K562 (cell line): ENCODE results near the gene ARF1. TPM values are rescaled to one million over a fixed set of nuclear protein-coding genes. Genes with fewer than 3 reads are reported as not detected.

Experiments
- ARID2 ChIP-seq: fragments of 450-650 bp; IDR thresholded peaks from 2 replicates; pipeline ENCODE4 v1.6.1; 2017; ENCODE audit warnings: antibody characterized with exemption, mild to moderate bottlenecking
- ATF1 ChIP-seq, 2 experiments: fragments of 450-650 bp in 1 of 2; IDR thresholded peaks; 2 replicates each; pipeline ENCODE4 v1.6.1; 2016; ENCODE audit warnings: missing compliant biosample characterization in 1 of 2, missing genetic modification characterization in 1 of 2
- C11orf30 ChIP-seq: fragments of 450-650 bp; IDR thresholded peaks from 2 replicates; pipeline ENCODE4 v1.6.1; 2016; ENCODE audit warnings: low read depth, mild to moderate bottlenecking
- DPF2 ChIP-seq: fragments of 450-650 bp; IDR thresholded peaks from 2 replicates; pipeline ENCODE4 v1.6.1; 2016
- GABPB1 ChIP-seq: sonication (generic); formaldehyde crosslinking; IDR thresholded peaks from 2 replicates; pipeline ENCODE4 v1.8.0; 2022; ENCODE audit warnings: mild to moderate bottlenecking, missing genetic modification reagents
- JUN ChIP-seq, 2 experiments: sonication (generic) in 1 of 2; formaldehyde crosslinking in 1 of 2; IDR thresholded peaks; 2 replicates each; pipeline versions ENCODE4 v1.6.1 to v1.8.0; 2012 to 2022; ENCODE audit warnings: borderline replicate concordance in 2 of 2, mild to moderate bottlenecking in 2 of 2, improper control_type of control experiment in 1 of 2, low read depth in 1 of 2, low read length in 1 of 2, missing genetic modification reagents in 1 of 2
- PML ChIP-seq: IDR thresholded peaks from 2 replicates; pipeline ENCODE4 v1.6.1; 2012; ENCODE audit warnings: low read length, inconsistent platforms
- SMARCC2 ChIP-seq: fragments of 450-650 bp; IDR thresholded peaks from 2 replicates; pipeline ENCODE4 v1.6.1; 2017; ENCODE audit warnings: antibody characterized with exemption, moderate library complexity, mild to moderate bottlenecking, low read depth
- SPI1 ChIP-seq: IDR thresholded peaks from 2 replicates; pipeline ENCODE4 v1.6.1; 2011; ENCODE audit warnings: low read depth, low read length, control low read depth, borderline replicate concordance
- TFAM ChIP-seq: fragments of 250-450 bp; sonication (Bioruptor Pico); conservative IDR thresholded peaks from 2 replicates; pipeline ENCODE4 v1.5.0; 2021; ENCODE audit warnings: mild to moderate bottlenecking, moderate library complexity
- ZFX ChIP-seq: sonication (generic); formaldehyde crosslinking; IDR thresholded peaks from 2 replicates; pipeline ENCODE4 v1.8.0; 2022; ENCODE audit warnings: mild to moderate bottlenecking, missing genetic modification reagents, moderate library complexity
- polyA plus RNA-seq, 8 experiments: library from polyadenylated mRNA; depleted of rRNA in 4 of 8; stranded (reverse) in 5 of 8; unstranded in 3 of 8; fragments of >200 nt; fragmentation: Nextera tagmentation in 2 of 8; fragmentation: Illumina TruSeq in 1 of 8; extraction: Ambion mirVana in 2 of 8; extraction: Trizol in 1 of 8; gene quantifications; 2 replicates each; pipeline versions ENCODE4 v1.2.1 to v1.2.3, GENCODE V29; 2011 to 2014; ENCODE audit warnings: inconsistent platforms in 1 of 8, missing spikeins in 1 of 8
- total RNA-seq, 7 experiments: library from RNA; depleted of rRNA in 6 of 7; stranded (reverse); fragments of >200 nt in 6 of 7; fragmentation: Illumina TruSeq in 2 of 7; extraction: Trizol in 2 of 7; gene quantifications; 2 replicates each; pipeline versions ENCODE4 v1.2.1 to v1.2.3, GENCODE V29; 2011 to 2021; ENCODE audit warnings: low replicate concordance in 1 of 7
- TF ChIP-seq, protein P1 (sequence below): sonication (generic); formaldehyde crosslinking; IDR thresholded peaks from 2 replicates; pipeline ENCODE4 v1.8.1; 2023; ENCODE audit warnings: mild to moderate bottlenecking, missing genetic modification reagents
- TF ChIP-seq, protein P2 (sequence below): sonication (generic); formaldehyde crosslinking; IDR thresholded peaks from 2 replicates; pipeline ENCODE4 v1.8.0; 2022; ENCODE audit warnings: mild to moderate bottlenecking, missing genetic modification reagents
- TF ChIP-seq, protein P3 (sequence below): fragments of 450-650 bp; IDR thresholded peaks from 2 replicates; pipeline ENCODE4 v1.6.1; 2017; ENCODE audit warnings: antibody characterized with exemption
- TF ChIP-seq, protein P4 (sequence below): fragments of 450-650 bp; formaldehyde crosslinking; IDR thresholded peaks from 2 replicates; pipeline ENCODE4 v1.4.0; 2020; ENCODE audit warnings: mild to moderate bottlenecking, moderate library complexity
- TF ChIP-seq, protein P5 (sequence below): sonication (generic); formaldehyde crosslinking; IDR thresholded peaks from 2 replicates; pipeline ENCODE4 v1.8.1; 2023; ENCODE audit warnings: mild to moderate bottlenecking, missing genetic modification reagents

Gene ARF1
- total and polyA plus RNA-seq, 9 of the 15 experiments (the other 6 are each of a cell fraction or from before 2014, with no cell fraction given), result 69.8 to 593 (median 325) TPM

DNA sequence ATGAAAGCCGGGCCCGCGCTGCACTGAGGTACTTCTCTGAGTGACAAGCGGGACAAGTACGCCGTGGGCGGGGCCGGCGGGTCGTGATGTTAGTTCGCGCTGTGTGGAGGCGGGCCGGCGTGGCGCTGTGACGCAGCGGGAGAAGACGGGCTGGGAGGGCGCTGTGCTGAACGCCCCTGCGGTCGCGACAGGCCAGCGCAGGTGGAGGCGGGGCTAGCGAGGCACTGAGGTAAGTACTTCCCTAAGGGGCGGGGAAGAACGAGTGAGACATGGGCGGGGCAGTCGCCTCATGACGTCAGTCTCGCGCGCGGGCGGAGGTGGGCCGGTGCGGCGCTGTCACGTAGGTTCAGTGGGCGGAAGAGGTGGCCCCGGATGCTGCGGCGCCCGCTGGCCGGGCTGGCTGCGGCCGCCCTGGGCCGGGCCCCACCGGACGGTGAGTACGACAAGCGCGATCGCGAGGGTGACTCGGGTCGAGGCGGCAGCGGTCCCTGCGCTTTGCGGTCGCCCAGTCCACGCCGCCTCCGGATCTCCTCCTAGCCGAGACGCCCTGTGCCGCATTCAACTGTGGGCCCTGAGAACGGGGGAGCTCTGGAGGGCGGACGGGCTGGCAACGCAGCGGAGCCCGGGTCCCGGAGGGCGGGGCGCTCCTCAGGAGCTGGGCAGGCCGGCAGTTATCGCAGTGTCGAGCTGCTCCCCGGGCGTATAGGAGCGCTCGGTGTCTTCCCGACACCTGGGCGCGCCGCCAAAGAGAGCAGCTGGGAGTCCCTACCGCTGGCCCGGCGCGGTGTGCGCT is 57.6 kb downstream of the ARF1 start, which contains the start of gene GUK1 (continued):
- TF ChIP-seq ARID2 (0 out of 2 replicates have a peak, but pooled peaks have one; percentile 11), TFAM (CRISPR knock-in tag) (no peak), JUN (IDR thresholded peaks at IDR 0.05; ENCODE audit: borderline replicate concordance, low read depth, low read length) (peak; percentile 43), JUN (CRISPR knock-in tag; IDR thresholded peaks at IDR 0.05; ENCODE audit: borderline replicate concordance) (peak; percentile 30; the same call in 1 of the 2 replicates), C11orf30 (peak; percentile 87), SPI1 (peak; percentile 24; the same call in 1 of the 2 replicates), SMARCC2 (no peak), ATF1 (CRISPR knock-in tag; IDR thresholded peaks at IDR 0.05) (peak; percentile 90), ATF1 (tag; IDR thresholded peaks at IDR 0.05) (peak; percentile 100), DPF2 (peak; percentile 46; the same call in 1 of the 2 replicates), GABPB1 (CRISPR knock-in tag) (peak; percentile 84; the same call in 1 of the 2 replicates), PML (0 out of 2 replicates have a peak, but pooled peaks have one; percentile 48), ZFX (peak; percentile 96)
- TF ChIP-seq, protein P1, sequence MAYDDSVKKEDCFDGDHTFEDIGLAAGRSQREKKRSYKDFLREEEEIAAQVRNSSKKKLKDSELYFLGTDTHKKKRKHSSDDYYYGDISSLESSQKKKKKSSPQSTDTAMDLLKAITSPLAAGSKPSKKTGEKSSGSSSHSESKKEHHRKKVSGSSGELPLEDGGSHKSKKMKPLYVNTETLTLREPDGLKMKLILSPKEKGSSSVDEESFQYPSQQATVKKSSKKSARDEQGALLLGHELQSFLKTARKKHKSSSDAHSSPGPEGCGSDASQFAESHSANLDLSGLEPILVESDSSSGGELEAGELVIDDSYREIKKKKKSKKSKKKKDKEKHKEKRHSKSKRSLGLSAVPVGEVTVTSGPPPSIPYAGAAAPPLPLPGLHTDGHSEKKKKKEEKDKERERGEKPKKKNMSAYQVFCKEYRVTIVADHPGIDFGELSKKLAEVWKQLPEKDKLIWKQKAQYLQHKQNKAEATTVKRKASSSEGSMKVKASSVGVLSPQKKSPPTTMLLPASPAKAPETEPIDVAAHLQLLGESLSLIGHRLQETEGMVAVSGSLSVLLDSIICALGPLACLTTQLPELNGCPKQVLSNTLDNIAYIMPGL (CRISPR knock-in tag), result no peak
- TF ChIP-seq, protein P2, sequence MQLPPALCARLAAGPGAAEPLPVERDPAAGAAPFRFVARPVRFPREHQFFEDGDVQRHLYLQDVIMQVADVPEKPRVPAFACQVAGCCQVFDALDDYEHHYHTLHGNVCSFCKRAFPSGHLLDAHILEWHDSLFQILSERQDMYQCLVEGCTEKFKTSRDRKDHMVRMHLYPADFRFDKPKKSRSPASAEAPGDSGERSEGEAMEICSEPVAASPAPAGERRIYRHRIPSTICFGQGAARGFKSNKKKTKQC (CRISPR knock-in tag), result peak; percentile 81
- TF ChIP-seq, protein P3, sequence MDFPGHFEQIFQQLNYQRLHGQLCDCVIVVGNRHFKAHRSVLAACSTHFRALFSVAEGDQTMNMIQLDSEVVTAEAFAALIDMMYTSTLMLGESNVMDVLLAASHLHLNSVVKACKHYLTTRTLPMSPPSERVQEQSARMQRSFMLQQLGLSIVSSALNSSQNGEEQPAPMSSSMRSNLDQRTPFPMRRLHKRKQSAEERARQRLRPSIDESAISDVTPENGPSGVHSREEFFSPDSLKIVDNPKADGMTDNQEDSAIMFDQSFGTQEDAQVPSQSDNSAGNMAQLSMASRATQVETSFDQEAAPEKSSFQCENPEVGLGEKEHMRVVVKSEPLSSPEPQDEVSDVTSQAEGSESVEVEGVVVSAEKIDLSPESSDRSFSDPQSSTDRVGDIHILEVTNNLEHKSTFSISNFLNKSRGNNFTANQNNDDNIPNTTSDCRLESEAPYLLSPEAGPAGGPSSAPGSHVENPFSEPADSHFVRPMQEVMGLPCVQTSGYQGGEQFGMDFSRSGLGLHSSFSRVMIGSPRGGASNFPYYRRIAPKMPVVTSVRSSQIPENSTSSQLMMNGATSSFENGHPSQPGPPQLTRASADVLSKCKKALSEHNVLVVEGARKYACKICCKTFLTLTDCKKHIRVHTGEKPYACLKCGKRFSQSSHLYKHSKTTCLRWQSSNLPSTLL, result 0 out of 2 replicates have a peak, but pooled peaks have one; percentile 38
- TF ChIP-seq, protein P4, sequence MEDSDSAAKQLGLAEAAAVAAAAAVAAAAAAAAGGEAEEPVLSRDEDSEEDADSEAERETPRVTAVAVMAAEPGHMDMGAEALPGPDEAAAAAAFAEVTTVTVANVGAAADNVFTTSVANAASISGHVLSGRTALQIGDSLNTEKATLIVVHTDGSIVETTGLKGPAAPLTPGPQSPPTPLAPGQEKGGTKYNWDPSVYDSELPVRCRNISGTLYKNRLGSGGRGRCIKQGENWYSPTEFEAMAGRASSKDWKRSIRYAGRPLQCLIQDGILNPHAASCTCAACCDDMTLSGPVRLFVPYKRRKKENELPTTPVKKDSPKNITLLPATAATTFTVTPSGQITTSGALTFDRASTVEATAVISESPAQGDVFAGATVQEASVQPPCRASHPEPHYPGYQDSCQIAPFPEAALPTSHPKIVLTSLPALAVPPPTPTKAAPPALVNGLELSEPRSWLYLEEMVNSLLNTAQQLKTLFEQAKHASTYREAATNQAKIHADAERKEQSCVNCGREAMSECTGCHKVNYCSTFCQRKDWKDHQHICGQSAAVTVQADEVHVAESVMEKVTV, result no peak
- TF ChIP-seq, protein P5, sequence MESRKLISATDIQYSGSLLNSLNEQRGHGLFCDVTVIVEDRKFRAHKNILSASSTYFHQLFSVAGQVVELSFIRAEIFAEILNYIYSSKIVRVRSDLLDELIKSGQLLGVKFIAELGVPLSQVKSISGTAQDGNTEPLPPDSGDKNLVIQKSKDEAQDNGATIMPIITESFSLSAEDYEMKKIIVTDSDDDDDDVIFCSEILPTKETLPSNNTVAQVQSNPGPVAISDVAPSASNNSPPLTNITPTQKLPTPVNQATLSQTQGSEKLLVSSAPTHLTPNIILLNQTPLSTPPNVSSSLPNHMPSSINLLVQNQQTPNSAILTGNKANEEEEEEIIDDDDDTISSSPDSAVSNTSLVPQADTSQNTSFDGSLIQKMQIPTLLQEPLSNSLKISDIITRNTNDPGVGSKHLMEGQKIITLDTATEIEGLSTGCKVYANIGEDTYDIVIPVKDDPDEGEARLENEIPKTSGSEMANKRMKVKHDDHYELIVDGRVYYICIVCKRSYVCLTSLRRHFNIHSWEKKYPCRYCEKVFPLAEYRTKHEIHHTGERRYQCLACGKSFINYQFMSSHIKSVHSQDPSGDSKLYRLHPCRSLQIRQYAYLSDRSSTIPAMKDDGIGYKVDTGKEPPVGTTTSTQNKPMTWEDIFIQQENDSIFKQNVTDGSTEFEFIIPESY (CRISPR knock-in tag), result peak; percentile 74
